GM20431 (cell line): ENCODE results near the gene ASB9.
"Not testable (repeated sequence)": the region's sequence is repeated elsewhere in the genome, so short reads cannot be mapped to it uniquely, and the experiment has no call there.

Experiments
- in situ Hi-C: fragments of 300-500 bp; cut with MseI, MboI; formaldehyde crosslinking; loops from one replicate; pipeline ENCODE4 v1.15.0; 2020; ENCODE audit warnings: low sequenced_read_pairs; ENCODE audit not compliant: unreplicated experiment

Gene ASB9

DNA sequence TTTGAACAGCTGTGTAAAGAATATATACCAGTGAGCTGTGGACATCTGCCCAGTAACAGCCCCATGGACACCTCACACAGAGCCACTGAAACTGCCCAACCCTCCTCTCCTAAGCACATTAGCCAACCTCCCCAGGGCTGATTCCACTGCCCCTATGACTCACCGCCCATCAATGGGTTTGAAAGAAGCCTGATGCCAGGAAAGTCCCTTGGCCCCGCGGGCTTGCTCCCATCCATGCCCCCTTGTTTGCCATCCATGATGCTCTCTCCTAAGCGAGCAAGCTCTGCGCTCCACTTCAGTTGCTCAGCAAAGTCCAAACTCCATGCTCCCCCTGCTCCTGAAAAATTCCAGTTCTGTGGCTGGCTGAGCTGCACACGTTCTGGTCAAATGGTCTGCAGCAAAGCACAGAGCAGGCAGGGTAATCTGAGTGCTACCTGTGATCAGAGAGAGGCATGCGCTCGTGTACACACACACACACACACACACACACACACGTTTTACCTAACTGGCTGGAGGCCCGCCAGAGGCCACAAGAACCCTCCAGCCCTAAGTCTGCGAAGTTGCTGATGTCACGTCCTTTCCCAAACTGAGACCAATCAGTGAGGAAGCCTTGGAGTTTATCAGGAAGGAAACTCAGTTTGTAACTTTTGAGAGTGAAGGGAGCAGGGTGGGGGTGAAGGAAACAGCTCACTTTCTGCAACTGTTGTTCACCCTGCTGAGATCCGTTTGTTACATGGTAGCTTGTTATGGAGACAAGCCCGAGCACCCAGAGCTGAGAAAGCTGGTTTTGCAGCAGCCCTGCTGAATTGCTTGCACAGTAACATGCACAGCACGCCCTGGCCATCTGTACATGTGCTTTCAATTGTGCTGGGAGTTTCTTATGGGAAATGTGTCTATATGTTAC is at the start of gene ASB9:
TSS of gene ASB9 (minus strand) at position 466 of the 904 bp plus-strand sequence. CDS start at position 257, 209 bp downstream.
- in situ Hi-C loops = no loop called here

- in situ Hi-C loops = no loop called here
Observed at GRCh38 chrX:15319075-15319474, 49.2 kb upstream of the ASB9 start.

- in situ Hi-C loops = no loop called here
Observed at GRCh38 chrX:15315509-15315908, 45.6 kb upstream of the ASB9 start, which contains the start of gene ASB11. TSS of gene ASB11 (minus strand) at chrX:15315640. CDS start at chrX:15315605, 35 bp downstream.

- in situ Hi-C loops = no loop called here
Observed at GRCh38 chrX:15314472-15314871, 44.6 kb upstream of the ASB9 start.

GRCh38 chrX:15311119-15311518 is 41.2 kb upstream of the ASB9 start:
- in situ Hi-C loops = no loop called here

- in situ Hi-C loops = no loop called here
Observed at GRCh38 chrX:15310117-15310516, 40.2 kb upstream of the ASB9 start.

- in situ Hi-C loops = not testable (repeated sequence)
Observed at GRCh38 chrX:15305899-15306298, 36.0 kb upstream of the ASB9 start.

GRCh38 chrX:15301924-15302323 is 32.0 kb upstream of the ASB9 start:
- in situ Hi-C loops = no loop called here

- in situ Hi-C loops = no loop called here
Observed at GRCh38 chrX:15299941-15300851, 30.3 kb upstream of the ASB9 start.

DNA sequence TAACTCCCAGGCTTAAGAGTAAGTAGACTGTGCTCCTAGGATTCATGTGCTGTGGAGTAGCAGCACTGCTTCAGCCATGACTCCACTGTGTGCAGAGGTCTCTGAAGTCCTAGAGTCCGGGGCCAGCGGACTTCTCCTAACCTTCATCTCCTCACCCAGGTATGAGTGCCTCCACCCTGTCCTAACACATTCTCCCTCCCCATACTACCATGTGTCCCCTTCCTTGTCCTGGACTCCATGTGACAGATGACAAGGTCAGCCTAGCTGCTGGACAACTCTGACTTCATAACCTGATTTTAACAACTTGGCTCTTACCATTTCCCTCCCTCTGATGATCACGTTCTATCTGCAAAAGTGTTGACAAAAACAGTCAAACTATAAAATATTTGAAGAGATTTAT is 28.9 kb upstream of the ASB9 start:
- in situ Hi-C loops = no loop called here

- in situ Hi-C loops = no loop called here
Observed at GRCh38 chrX:15298201-15298600, 28.3 kb upstream of the ASB9 start.

GRCh38 chrX:15293451-15293850 is 23.6 kb upstream of the ASB9 start:
- in situ Hi-C loops = no loop called here

DNA sequence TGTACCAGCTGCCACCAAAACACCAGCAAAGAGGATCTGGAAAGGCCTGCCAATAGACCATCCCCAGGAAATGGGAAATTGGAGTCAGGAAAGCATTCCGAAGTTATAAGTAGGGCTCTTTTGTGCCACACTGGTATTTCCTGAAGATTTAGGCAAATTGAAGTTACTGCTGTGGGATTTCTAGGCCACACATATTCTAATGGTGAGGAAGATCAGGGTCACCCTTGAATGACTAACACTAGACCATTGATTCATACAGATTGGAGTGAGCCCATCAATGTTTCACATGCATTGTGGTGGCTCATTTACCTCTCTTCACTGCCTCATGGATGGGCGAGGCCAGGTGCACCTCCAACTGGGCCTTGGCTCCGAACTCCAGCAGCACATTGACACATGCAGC is 23.0 kb upstream of the ASB9 start:
- in situ Hi-C loops = no loop called here

GRCh38 chrX:15277604-15278003 is 7.7 kb upstream of the ASB9 start:
- in situ Hi-C loops = no loop called here

- in situ Hi-C loops = no loop called here
Observed at GRCh38 chrX:15274946-15275345, 5.1 kb upstream of the ASB9 start.

DNA sequence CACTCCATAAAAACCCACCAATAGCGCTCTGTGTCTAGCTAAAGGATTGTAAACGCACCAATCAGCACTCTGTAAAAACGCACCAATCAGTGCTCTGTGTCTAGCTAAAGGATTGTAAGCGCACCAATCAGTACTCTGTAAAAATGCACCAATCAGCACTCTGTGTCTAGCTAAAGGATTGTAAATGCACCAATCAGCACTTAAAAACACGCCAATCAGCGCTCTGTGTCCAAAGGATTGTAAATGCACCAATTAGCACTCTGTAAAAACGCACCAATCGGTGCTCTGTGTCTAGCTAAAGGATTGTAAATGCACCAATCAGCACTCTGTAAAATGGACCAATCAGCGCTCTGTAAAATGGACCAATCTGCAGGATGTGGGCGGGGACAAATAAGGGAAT is 3.4 kb upstream of the ASB9 start:
- in situ Hi-C loops = not testable (repeated sequence)

GRCh38 chrX:15271757-15272156 is 1.9 kb upstream of the ASB9 start:
- in situ Hi-C loops = no loop called here

GRCh38 chrX:15269120-15269519 is 763 bp downstream of the ASB9 start:
- in situ Hi-C loops = no loop called here

- in situ Hi-C loops = no loop called here
Observed at GRCh38 chrX:15254852-15255251, 15.0 kb downstream of the ASB9 start.

DNA sequence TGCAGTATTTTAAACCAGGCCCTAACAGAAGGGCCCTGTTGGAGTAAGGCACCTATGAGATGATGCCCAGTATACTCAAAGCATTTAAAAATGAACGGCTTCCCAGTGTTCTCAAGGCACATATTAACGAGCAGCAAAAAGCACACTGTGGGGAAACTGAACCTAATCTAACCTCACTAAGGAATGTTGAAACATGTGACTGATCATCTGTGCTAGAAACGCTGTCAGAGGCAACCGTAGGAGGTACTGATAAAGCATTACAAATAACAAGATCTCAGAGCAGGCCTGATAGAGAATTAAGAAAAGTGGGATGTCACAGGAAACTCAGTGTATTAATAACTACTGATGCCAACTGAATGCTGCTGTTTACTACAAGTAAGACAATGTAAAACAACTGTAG is 24.0 kb downstream of the ASB9 start:
- in situ Hi-C loops = no loop called here

DNA sequence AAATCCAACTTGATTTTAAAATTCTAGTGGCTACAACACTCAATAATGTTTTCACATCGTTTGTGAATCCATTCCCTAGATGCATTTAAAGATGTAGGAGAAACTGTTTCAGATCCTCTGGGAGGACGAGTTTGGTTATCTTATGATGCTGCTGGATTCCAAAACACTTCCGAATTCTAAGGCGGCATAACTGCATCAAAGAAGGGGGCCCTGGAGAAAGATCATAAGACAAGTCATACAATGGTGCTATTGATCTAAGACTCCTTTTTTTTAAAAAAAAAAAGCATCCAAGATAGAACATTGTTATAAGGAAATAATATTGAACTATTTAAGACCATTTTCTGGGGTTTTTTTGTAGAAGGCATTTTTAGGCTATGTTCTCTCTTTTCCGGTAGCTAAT is 25.5 kb downstream of the ASB9 start:
- in situ Hi-C loops = no loop called here
